Measurements from ENCODE around the gene MTMR1. TPM values are rescaled to one million over a fixed set of nuclear protein-coding genes. Genes with fewer than 3 reads are reported as not detected.

Gene MTMR1
- total RNA-seq, 1 donor: 30.2 TPM

- DNase-seq (ENCODE audit: low read depth): peak; percentile 52
- no peak overlapping the region for H3K4me3 ChIP-seq (ENCODE audit: low read depth, low read length)
- peak; percentile 57 for TF ChIP-seq CTCF (IDR thresholded peaks at IDR 0.05; ENCODE audit: insufficient read depth, low read depth, low read length)
These were observed 9.6 kb upstream of the MTMR1 start for GRCh38 chrX:150683536-150684146.

- no peak overlapping the region for H3K4me3 ChIP-seq (ENCODE audit: low read depth, low read length)
- TF ChIP-seq CTCF (IDR thresholded peaks at IDR 0.05; ENCODE audit: insufficient read depth, low read depth, low read length): no peak
- DNase-seq (ENCODE audit: low read depth): peak; percentile 76
These were observed 4.2 kb upstream of the MTMR1 start for GRCh38 chrX:150688911-150689451.

GRCh38 chrX:150690126-150690525 lies 3.1 kb upstream of the MTMR1 start:
- peak; percentile 47 for DNase-seq (ENCODE audit: low read depth)
- no peak for TF ChIP-seq CTCF (IDR thresholded peaks at IDR 0.05; ENCODE audit: insufficient read depth, low read depth, low read length)
- no peak overlapping the region for H3K4me3 ChIP-seq (ENCODE audit: low read depth, low read length)

GRCh38 chrX:150692296-150692695 lies 900 bp upstream of the MTMR1 start:
- DNase-seq (ENCODE audit: low read depth): no peak
- TF ChIP-seq CTCF (IDR thresholded peaks at IDR 0.05; ENCODE audit: insufficient read depth, low read depth, low read length): no peak
- H3K4me3 ChIP-seq (ENCODE audit: low read depth, low read length): peak overlapping the region; percentile 58

GRCh38 chrX:150693725-150694574 lies 754 bp downstream of the MTMR1 start:
- H3K4me3 ChIP-seq (ENCODE audit: low read depth, low read length): peak overlapping the region; percentile 58
- TF ChIP-seq CTCF (IDR thresholded peaks at IDR 0.05; ENCODE audit: insufficient read depth, low read depth, low read length): no peak
- peak; percentile 53 for DNase-seq (ENCODE audit: low read depth)

- no peak overlapping the region for H3K4me3 ChIP-seq (ENCODE audit: low read depth, low read length)
- no peak for TF ChIP-seq CTCF (IDR thresholded peaks at IDR 0.05; ENCODE audit: insufficient read depth, low read depth, low read length)
- DNase-seq (ENCODE audit: low read depth): no peak
These were observed 1.7 kb downstream of the MTMR1 start for GRCh38 chrX:150694738-150695410.
